Keratinocyte (primary cell): ENCODE data around the gene EHMT1.

Experiments used
- EZH2 ChIP-seq: IDR thresholded peaks from one replicate; pipeline ENCODE4 v1.6.1; 2012; ENCODE audit warnings: inconsistent platforms, mild to moderate bottlenecking, low read length, moderate library complexity
- TF ChIP-seq, protein P1 (sequence below), 3 experiments: IDR thresholded peaks in 1 of 3; conservative IDR thresholded peaks in 1 of 3; optimal IDR thresholded peaks in 1 of 3; 2 replicates in 2 of 3; 3 replicates in 1 of 3; pipeline versions ENCODE3 to v1.5.1; 2011; ENCODE audit warnings: low read length in 3 of 3, mild to moderate bottlenecking in 3 of 3, moderate library complexity in 2 of 3, control low read depth in 1 of 3, inconsistent platforms in 1 of 3; ENCODE audit not compliant: insufficient read depth in 2 of 3; ENCODE audit errors: extremely low read depth in 1 of 3

DNA sequence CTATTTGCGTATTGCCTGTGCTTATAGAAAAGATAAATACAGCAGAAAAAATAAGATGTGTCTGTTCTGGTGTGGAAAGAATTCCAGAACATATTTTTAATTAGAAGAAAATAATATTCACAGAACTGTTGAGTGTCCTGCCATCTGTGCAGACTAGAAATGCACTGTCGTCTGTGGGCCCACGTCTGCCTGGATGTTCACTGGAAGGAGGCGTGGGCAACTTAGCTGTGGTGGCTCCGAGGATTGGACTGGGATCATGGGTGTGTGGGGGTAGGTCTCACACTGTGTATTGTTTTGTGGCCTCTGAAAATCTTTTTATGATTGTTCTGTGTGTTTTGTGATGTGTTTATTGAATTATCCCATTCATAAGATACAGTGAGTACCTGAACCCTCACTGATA is 132.8 kb downstream of the EHMT1 start:
- TF ChIP-seq, protein P1, sequence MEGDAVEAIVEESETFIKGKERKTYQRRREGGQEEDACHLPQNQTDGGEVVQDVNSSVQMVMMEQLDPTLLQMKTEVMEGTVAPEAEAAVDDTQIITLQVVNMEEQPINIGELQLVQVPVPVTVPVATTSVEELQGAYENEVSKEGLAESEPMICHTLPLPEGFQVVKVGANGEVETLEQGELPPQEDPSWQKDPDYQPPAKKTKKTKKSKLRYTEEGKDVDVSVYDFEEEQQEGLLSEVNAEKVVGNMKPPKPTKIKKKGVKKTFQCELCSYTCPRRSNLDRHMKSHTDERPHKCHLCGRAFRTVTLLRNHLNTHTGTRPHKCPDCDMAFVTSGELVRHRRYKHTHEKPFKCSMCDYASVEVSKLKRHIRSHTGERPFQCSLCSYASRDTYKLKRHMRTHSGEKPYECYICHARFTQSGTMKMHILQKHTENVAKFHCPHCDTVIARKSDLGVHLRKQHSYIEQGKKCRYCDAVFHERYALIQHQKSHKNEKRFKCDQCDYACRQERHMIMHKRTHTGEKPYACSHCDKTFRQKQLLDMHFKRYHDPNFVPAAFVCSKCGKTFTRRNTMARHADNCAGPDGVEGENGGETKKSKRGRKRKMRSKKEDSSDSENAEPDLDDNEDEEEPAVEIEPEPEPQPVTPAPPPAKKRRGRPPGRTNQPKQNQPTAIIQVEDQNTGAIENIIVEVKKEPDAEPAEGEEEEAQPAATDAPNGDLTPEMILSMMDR (optimal IDR thresholded peaks at IDR 0.05 in 1 of 3, IDR thresholded peaks at IDR 0.05 in 1 of 3, conservative IDR thresholded peaks at IDR 0.05 in 1 of 3; ENCODE audit: extremely low read depth in 1 of 3, insufficient read depth in 2 of 3, low read length in 3 of 3): no peak
- no peak for TF ChIP-seq EZH2
